Calu3 (cell line): Measurements from ENCODE around the gene CSPG4. TPM values are rescaled to one million over a fixed set of nuclear protein-coding genes. Genes with fewer than 3 reads are reported as not detected.
"Not testable (repeated sequence)": the region's sequence is repeated elsewhere in the genome, so short reads cannot be mapped to it uniquely, and the experiment has no call there.

Experiments used
- BruUV-seq: library from RNA; stranded (reverse); fragments of 400-500 nt; replicated peaks from 2 replicates; lab custom pipeline; 2021; lab: Mats Ljungman, UMichigan
- CTCF ChIA-PET: fragments of 300-600 bp; sonication (Branson Sonifier 250); formaldehyde crosslinking; loops from one replicate; lab custom pipeline; 2022; ENCODE audit warnings: antibody characterized with exemption; lab: Charles Lee
- DNase-seq: peaks from one replicate; pipeline ENCODE4 v3.0.0; 2022
- H3K27ac Mint-ChIP-seq: one replicate; pipeline ENCODE4 v1.8.0; 2022; ENCODE audit warnings: mixed read lengths; ENCODE audit not compliant: unreplicated experiment
- H3K27me3 Mint-ChIP-seq: one replicate; pipeline ENCODE4 v1.8.0; 2022; ENCODE audit warnings: mixed read lengths; ENCODE audit not compliant: unreplicated experiment
- H3K36me3 Mint-ChIP-seq: one replicate; pipeline ENCODE4 v1.8.0; 2022; ENCODE audit warnings: mild to moderate bottlenecking, moderate library complexity, mixed read lengths; ENCODE audit not compliant: insufficient read depth, unreplicated experiment
- H3K4me1 Mint-ChIP-seq: one replicate; pipeline ENCODE4 v1.8.0; 2022; ENCODE audit warnings: mild to moderate bottlenecking, low read depth, mixed read lengths; ENCODE audit not compliant: unreplicated experiment
- H3K4me3 Mint-ChIP-seq: one replicate; pipeline ENCODE4 v1.8.0; 2022; ENCODE audit warnings: mild to moderate bottlenecking, low read depth, moderate library complexity, mixed read lengths; ENCODE audit not compliant: unreplicated experiment
- H3K9me3 Mint-ChIP-seq: one replicate; pipeline ENCODE4 v1.8.0; 2022; ENCODE audit warnings: low read depth, mixed read lengths; ENCODE audit not compliant: unreplicated experiment
- intact Hi-C: fragments of 100-400 bp; cut with micrococcal nuclease; formaldehyde crosslinking; loops from one replicate; pipeline ENCODE4 v1.10.0; 2022; ENCODE audit not compliant: unreplicated experiment
- total RNA-seq: library from RNA; stranded (reverse); gene quantifications from 2 replicates; pipeline ENCODE4 v1.2.3, GENCODE V29; 2022
- TF ChIP-seq, protein P1 (sequence below): fragments of 200-600 bp; IDR thresholded peaks from one replicate; pipeline ENCODE4 v1.8.0; 2022; ENCODE audit warnings: antibody characterized with exemption; ENCODE audit not compliant: unreplicated experiment

Gene CSPG4
- total RNA-seq, 1 experiment from 2014 or later, result not detected

DNA sequence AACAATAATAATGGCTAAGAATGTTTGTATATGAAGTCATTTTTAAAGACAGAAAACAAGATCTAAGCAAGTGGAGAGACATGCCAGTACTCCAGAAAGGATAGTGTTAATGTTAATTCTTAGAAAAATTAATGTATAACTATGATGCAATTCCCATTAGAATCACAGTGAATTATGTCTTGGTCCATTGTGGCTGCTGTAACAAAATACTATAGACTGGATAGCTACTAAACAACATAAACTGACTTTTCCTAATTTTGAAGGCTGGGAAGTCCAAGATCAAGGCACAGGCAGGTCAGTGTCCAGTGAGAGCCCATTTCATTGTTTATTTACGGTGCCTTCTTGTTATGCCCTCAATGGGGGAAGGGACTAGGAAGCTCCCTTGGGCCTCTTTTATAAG is 32.7 kb upstream of the CSPG4 start:
- CTCF ChIA-PET, result no interaction called here
- BruUV-seq, result no TSS peak
- intact Hi-C loops, result no loop called here

DNA sequence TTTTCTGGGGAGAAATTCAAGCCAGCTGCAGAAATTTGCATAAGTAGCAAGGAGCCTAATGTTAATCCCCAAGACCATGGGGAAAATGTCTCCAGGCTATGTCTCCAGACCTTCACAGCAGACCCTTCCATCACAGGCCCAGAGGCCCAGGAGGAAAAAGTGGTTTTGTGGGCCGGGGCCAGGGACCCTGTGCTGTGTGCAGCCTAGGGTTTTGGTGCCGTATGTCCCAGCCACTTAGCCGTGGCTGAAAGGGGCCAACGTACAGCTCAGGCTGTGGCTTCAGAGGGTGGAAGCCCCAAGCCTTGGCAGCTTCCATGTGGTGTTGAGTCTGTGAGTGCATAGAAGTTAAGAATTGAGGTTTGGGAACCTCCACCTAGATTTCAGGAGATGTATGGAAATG is 29.7 kb upstream of the CSPG4 start:
- Mint-ChIP-seq H3K27me3 (peaks cover 30% of the 10 kb centered on the region), H3K36me3 (peaks cover 15% of the 10 kb centered on the region)
- H3K4me1 Mint-ChIP-seq, H3K4me3 Mint-ChIP-seq, BruUV-seq, intact Hi-C loops, DNase-seq, CTCF ChIA-PET, H3K9me3 Mint-ChIP-seq, H3K27ac Mint-ChIP-seq: not testable (repeated sequence)

More for the DNA sequence above, 32.7 kb upstream of the CSPG4 start:
- no peaks in the 10 kb centered on the region for H3K36me3 Mint-ChIP-seq
- TF ChIP-seq, protein P1, sequence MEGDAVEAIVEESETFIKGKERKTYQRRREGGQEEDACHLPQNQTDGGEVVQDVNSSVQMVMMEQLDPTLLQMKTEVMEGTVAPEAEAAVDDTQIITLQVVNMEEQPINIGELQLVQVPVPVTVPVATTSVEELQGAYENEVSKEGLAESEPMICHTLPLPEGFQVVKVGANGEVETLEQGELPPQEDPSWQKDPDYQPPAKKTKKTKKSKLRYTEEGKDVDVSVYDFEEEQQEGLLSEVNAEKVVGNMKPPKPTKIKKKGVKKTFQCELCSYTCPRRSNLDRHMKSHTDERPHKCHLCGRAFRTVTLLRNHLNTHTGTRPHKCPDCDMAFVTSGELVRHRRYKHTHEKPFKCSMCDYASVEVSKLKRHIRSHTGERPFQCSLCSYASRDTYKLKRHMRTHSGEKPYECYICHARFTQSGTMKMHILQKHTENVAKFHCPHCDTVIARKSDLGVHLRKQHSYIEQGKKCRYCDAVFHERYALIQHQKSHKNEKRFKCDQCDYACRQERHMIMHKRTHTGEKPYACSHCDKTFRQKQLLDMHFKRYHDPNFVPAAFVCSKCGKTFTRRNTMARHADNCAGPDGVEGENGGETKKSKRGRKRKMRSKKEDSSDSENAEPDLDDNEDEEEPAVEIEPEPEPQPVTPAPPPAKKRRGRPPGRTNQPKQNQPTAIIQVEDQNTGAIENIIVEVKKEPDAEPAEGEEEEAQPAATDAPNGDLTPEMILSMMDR, result no peak
- H3K27me3 Mint-ChIP-seq, result peaks cover 25% of the 10 kb centered on the region
- no peak overlapping the region for H3K27ac Mint-ChIP-seq
- DNase-seq, result no peak
- H3K4me1 Mint-ChIP-seq, result no peaks in the 10 kb centered on the region
- H3K9me3 Mint-ChIP-seq, result peaks cover 2% of the 10 kb centered on the region
- no peak overlapping the region for H3K4me3 Mint-ChIP-seq

DNA sequence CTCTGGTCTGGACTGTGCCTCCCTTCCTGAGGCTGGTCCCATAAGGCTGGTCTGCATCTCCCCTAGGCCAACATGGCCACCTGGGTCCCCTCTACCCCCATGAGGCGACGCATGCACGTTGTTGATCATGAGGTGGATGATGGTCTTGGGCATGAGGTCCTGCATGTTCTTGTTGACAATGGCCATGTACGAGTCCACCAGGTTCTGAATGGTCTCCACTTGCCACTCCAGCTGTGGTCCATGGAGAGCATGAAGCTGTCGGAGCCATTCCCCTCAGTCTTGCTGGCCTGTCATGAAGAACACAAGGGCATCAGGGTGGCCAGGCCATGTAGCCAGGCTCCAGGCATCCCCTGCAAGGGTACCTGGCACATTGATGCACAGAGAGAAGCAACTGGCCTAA is 27.1 kb upstream of the CSPG4 start:
- intact Hi-C loops, result no loop called here

DNA sequence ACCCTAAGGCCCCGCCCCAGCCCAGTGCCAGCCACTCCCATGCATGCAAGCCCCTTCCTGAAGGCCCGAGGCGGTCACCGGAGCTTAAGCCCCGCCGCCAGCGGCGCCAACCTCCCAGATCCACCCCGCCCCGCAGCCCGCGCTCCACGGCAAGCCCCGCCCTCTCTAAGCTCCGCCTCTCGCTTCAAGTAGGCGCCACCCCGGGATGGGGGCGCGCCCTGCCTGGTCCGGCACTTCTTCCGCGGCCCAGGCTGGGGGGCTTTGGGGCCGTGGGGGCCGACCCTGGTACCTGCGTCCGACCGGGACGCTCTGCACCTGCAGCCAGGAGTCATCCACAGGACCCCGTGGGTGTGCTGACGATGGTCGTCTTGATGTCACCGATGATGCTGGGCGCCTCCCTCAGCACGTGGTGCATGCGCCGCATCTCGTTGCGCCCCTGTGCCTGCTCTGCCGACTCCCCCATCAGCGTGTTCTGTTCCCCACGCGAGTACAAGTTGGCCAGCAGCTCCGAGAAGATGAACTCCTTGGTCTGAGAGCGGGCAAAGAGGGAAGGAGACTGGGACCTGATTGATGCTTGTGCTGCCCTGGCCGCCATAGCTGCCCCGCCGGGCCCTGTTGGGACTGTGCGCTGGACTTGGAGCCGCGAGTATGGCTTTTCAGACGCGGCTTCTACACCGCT is 26.1 kb upstream of the CSPG4 start:
- H3K36me3 Mint-ChIP-seq, result peaks cover 15% of the 10 kb centered on the region
- no peak overlapping the region for H3K27ac Mint-ChIP-seq
- H3K4me1 Mint-ChIP-seq, result no peaks in the 10 kb centered on the region
- H3K4me3 Mint-ChIP-seq, result peak overlapping the region; percentile 72
- peak; percentile 97 for DNase-seq
- peaks cover 30% of the 10 kb centered on the region for H3K27me3 Mint-ChIP-seq
- no TSS peak for BruUV-seq
- TF ChIP-seq, protein P1, result no peak
- intact Hi-C loops, result no loop called here
- peaks cover 2% of the 10 kb centered on the region for H3K9me3 Mint-ChIP-seq
- CTCF ChIA-PET, result interaction anchor here (0.6 to 2.1 kb wide), 10 partner anchors 10 to 114 kb away, joined by 3 to 12 read pairs (median 6); partner anchors contain the start of gene SNUPN

More for the DNA sequence above, 27.1 kb upstream of the CSPG4 start:
- Mint-ChIP-seq H3K9me3 (peaks cover 2% of the 10 kb centered on the region), H3K36me3 (peaks cover 15% of the 10 kb centered on the region), H3K4me3 (peak overlapping the region; percentile 72), H3K4me1 (no peaks in the 10 kb centered on the region), H3K27ac (no peak overlapping the region), H3K27me3 (peaks cover 30% of the 10 kb centered on the region)
- no peak for DNase-seq
- CTCF ChIA-PET, result interaction anchor here (2.1 kb wide), 1 partner anchor 16 kb away, joined by 8 read pairs; a partner anchor contains a TSS
- TF ChIP-seq, protein P1, result no peak
- no TSS peak for BruUV-seq
